ENCODE measurements around the gene NRG3. TPM values are rescaled to one million over a fixed set of nuclear protein-coding genes. Genes with fewer than 3 reads are reported as not detected.

Gene NRG3
- total RNA-seq, 2 experiments from 2014 or later, result not detected

DNA sequence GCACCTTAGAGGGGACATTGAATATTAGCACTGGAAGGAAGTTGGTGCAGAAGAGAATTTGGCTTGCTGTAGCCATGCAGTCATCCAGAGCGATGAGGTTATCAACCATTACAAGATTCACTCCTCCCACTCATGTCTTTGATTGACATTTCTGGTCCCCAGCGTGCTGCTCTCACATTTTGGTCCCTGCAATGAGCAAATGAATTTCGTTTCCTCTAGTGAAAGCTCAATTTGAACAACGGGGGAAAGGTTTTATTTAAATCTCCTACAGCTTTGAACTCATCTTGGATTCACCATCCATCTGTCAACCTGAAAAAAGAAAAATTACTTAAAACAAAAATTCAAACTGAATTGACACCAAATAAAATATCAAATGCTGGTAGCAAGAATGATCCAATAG is 975.2 kb downstream of the NRG3 start:
- Histone ChIP-seq H3K36me3 (ENCODE audit: insufficient read depth, low read length) (no peaks in the 10 kb centered on the region), H3K4me1 (ENCODE audit: insufficient read depth, low read length) (no peaks in the 10 kb centered on the region), H3K27ac (ENCODE audit: low read depth in 1 of 2, low read length in 2 of 2) (no peak overlapping the region), H3K27me3 (ENCODE audit: control insufficient read depth in 1 of 2, insufficient read depth in 2 of 2, low read length in 2 of 2) (no peaks in the 10 kb centered on the region), H3K4me3 (ENCODE audit: low read length) (no peak overlapping the region), H3K9me3 (ENCODE audit: control insufficient read depth in 1 of 2, insufficient read depth in 1 of 2, low read length in 2 of 2) (no peaks in the 10 kb centered on the region)
- CTCF ChIA-PET, result no interaction called here
- Mint-ChIP-seq H3K27me3 (no peaks in the 10 kb centered on the region), H3K36me3 (ENCODE audit: low read depth) (no peaks in the 10 kb centered on the region), H3K27ac (no peak overlapping the region), H3K4me3 (no peak overlapping the region), H3K9me3 (peaks cover 13% of the 10 kb centered on the region), H3K4me1 (ENCODE audit: low read depth) (no peaks in the 10 kb centered on the region)
- TF ChIP-seq, protein P1, sequence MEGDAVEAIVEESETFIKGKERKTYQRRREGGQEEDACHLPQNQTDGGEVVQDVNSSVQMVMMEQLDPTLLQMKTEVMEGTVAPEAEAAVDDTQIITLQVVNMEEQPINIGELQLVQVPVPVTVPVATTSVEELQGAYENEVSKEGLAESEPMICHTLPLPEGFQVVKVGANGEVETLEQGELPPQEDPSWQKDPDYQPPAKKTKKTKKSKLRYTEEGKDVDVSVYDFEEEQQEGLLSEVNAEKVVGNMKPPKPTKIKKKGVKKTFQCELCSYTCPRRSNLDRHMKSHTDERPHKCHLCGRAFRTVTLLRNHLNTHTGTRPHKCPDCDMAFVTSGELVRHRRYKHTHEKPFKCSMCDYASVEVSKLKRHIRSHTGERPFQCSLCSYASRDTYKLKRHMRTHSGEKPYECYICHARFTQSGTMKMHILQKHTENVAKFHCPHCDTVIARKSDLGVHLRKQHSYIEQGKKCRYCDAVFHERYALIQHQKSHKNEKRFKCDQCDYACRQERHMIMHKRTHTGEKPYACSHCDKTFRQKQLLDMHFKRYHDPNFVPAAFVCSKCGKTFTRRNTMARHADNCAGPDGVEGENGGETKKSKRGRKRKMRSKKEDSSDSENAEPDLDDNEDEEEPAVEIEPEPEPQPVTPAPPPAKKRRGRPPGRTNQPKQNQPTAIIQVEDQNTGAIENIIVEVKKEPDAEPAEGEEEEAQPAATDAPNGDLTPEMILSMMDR (IDR thresholded peaks at IDR 0.05), result no peak
- ATAC-seq (ENCODE audit: poor library complexity) (no peak), DNase-seq (no peak)
- intact Hi-C loops (cut with DNase I, micrococcal nuclease), result no loop called here
- POLR2A ChIA-PET, result no interaction called here

DNA sequence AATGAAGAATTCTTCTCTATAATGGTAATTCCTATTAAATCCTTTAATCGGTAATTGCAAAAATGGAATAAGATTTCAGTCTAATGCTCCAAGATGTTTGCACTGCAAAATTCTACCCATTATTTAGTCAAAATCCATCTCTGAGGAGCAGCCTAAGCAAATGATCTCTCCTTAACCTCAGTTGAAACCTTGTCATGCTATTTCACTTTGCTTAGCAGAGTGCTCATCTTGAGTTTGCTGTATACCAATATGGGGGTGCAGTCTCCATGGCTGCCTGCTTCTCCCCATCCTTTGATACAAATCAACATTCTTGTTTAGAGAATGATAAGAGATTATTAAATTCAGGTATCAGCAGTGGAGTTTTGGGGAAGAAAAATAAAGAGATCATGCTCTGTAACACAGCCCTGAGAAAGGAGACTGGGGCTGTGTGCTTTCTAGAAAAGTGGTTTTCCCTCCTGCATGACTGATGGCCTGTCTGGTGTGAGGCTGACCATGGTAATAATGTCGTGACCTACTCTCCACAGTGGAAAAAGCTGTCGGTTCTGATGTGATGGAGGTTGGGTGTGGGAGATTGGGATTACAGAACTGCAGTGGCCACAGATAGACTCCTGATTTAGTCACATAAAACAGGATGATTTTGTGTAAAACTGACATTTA is 982.1 kb downstream of the NRG3 start:
- Mint-ChIP-seq H3K4me1 (ENCODE audit: low read depth) (no peaks in the 10 kb centered on the region), H3K27ac (no peak overlapping the region), H3K36me3 (ENCODE audit: low read depth) (no peaks in the 10 kb centered on the region), H3K4me3 (no peak overlapping the region), H3K27me3 (no peaks in the 10 kb centered on the region), H3K9me3 (peaks cover 10% of the 10 kb centered on the region)
- ATAC-seq (ENCODE audit: poor library complexity) (no peak), DNase-seq (no peak)
- intact Hi-C loops (cut with DNase I, micrococcal nuclease), result no loop called here
- POLR2A ChIA-PET, result no interaction called here
- H3K27ac ChIP-seq (ENCODE audit: low read depth in 1 of 2, low read length in 2 of 2), result no peak overlapping the region
- H3K27me3 ChIP-seq (ENCODE audit: control insufficient read depth in 1 of 2, insufficient read depth in 2 of 2, low read length in 2 of 2), result no peaks in the 10 kb centered on the region
- H3K4me1 ChIP-seq (ENCODE audit: insufficient read depth, low read length), result no peaks in the 10 kb centered on the region
- H3K36me3 ChIP-seq (ENCODE audit: insufficient read depth, low read length), result no peaks in the 10 kb centered on the region
- CTCF ChIA-PET, result no interaction called here
- H3K4me3 ChIP-seq (ENCODE audit: low read length), result no peak overlapping the region
- TF ChIP-seq, protein P1 (IDR thresholded peaks at IDR 0.05), result no peak
- H3K9me3 ChIP-seq (ENCODE audit: control insufficient read depth in 1 of 2, insufficient read depth in 1 of 2, low read length in 2 of 2), result no peaks in the 10 kb centered on the region

DNA sequence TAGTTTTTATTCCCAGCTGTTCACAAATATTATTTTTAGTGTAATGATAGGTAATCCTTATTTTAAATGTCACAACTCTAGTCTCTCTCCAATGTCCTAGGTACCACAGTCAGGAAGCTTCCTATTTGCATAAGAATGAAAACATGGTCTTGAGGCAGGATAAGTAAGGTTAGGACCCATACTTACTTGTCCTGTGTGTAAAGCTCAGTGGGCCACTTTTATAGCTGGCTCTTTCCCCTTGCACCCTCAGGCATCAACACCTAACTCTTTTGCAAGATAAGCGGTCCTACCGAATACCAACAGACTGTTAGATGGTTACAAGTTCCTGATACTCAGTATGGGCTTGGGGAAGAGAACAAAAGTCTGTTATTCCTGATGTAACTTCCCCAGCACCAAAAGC is 986.9 kb downstream of the NRG3 start:
- POLR2A ChIA-PET, result no interaction called here
- intact Hi-C loops (cut with DNase I, micrococcal nuclease), result no loop called here
- H3K4me3 ChIP-seq (ENCODE audit: low read length), result no peak overlapping the region

More for the DNA sequence above, 986.9 kb downstream of the NRG3 start:
- no peaks in the 10 kb centered on the region for H3K4me1 Mint-ChIP-seq (ENCODE audit: low read depth)
- H3K27me3 Mint-ChIP-seq, result no peaks in the 10 kb centered on the region
- peaks cover 4% of the 10 kb centered on the region for H3K9me3 Mint-ChIP-seq
- ATAC-seq (ENCODE audit: poor library complexity) (no peak), DNase-seq (no peak)
- no peak overlapping the region for H3K27ac Mint-ChIP-seq
- CTCF ChIA-PET, result no interaction called here
- no peak overlapping the region for H3K4me3 Mint-ChIP-seq
- Histone ChIP-seq H3K9me3 (ENCODE audit: control insufficient read depth in 1 of 2, insufficient read depth in 1 of 2, low read length in 2 of 2) (no peaks in the 10 kb centered on the region), H3K4me1 (ENCODE audit: insufficient read depth, low read length) (no peaks in the 10 kb centered on the region), H3K27me3 (ENCODE audit: control insufficient read depth in 1 of 2, insufficient read depth in 2 of 2, low read length in 2 of 2) (no peaks in the 10 kb centered on the region), H3K27ac (ENCODE audit: low read depth in 1 of 2, low read length in 2 of 2) (no peak overlapping the region), H3K36me3 (ENCODE audit: insufficient read depth, low read length) (no peaks in the 10 kb centered on the region)
- TF ChIP-seq, protein P1 (IDR thresholded peaks at IDR 0.05), result no peak
- no peaks in the 10 kb centered on the region for H3K36me3 Mint-ChIP-seq (ENCODE audit: low read depth)
